HepG2 (cell line): ENCODE results near the gene VEGFB. TPM values are rescaled to one million over a fixed set of nuclear protein-coding genes. Genes with fewer than 3 reads are reported as not detected.

Experiments used
- DR1 ChIP-seq: sonication (generic); formaldehyde crosslinking; IDR thresholded peaks from 2 replicates; pipeline ENCODE4 v1.8.0; 2021; ENCODE audit warnings: mild to moderate bottlenecking, missing genetic modification reagents, inconsistent platforms
- ELF1 ChIP-seq: sonication (generic); formaldehyde crosslinking; IDR thresholded peaks from 2 replicates; pipeline ENCODE4 v1.4.0; 2020; ENCODE audit warnings: missing genetic modification reagents
- KLF9 ChIP-seq: IDR thresholded peaks from 2 replicates; pipeline ENCODE4 v1.6.1; 2016; ENCODE audit warnings: low read depth
- MTA1 ChIP-seq: sonication (generic); formaldehyde crosslinking; IDR thresholded peaks from 2 replicates; pipeline ENCODE4 v1.4.0; 2020; ENCODE audit warnings: missing genetic modification reagents, mild to moderate bottlenecking, borderline replicate concordance
- RFX1 ChIP-seq: fragments of 450-650 bp; IDR thresholded peaks from 2 replicates; pipeline ENCODE4 v1.6.1; 2017
- SYNCRIP ChIP-seq: fragments of 200-400 bp; formaldehyde crosslinking; IDR thresholded peaks from 2 replicates; pipeline ENCODE4 v1.6.1; 2018; ENCODE audit warnings: mild to moderate bottlenecking, low read depth, low read length; ENCODE audit not compliant: insufficient read depth
- TMF1 ChIP-seq: sonication (generic); formaldehyde crosslinking; IDR thresholded peaks from 2 replicates; pipeline ENCODE4 v1.8.1; 2022; ENCODE audit warnings: low read depth, missing genetic modification reagents
- ZNF343 ChIP-seq: sonication (generic); formaldehyde crosslinking; IDR thresholded peaks from 2 replicates; pipeline ENCODE4 v1.4.0; 2020; ENCODE audit warnings: mild to moderate bottlenecking, missing genetic modification reagents
- ZNF367 ChIP-seq: sonication (generic); formaldehyde crosslinking; IDR thresholded peaks from 2 replicates; pipeline ENCODE4 v1.4.0; 2020; ENCODE audit warnings: missing genetic modification reagents, borderline replicate concordance
- ZNF776 ChIP-seq: sonication (generic); formaldehyde crosslinking; IDR thresholded peaks from 2 replicates; pipeline ENCODE4 v1.4.0; 2020; ENCODE audit warnings: mild to moderate bottlenecking, missing genetic modification reagents
- polyA plus RNA-seq, 8 experiments: library from polyadenylated mRNA; depleted of rRNA in 3 of 8; stranded (reverse) in 7 of 8; unstranded in 1 of 8; fragments of >200 nt; fragmentation: Illumina TruSeq in 4 of 8; extraction: Trizol in 4 of 8; gene quantifications; 2 replicates each; pipeline versions ENCODE4 v1.2.1 to v1.2.3, GENCODE V29; 2011 to 2016; ENCODE audit warnings: low read depth in 4 of 8, missing spikeins in 1 of 8, mixed read lengths in 1 of 8; ENCODE audit not compliant: insufficient read depth in 1 of 8
- total RNA-seq, 5 experiments: library from RNA; depleted of rRNA; stranded (reverse); fragments of >200 nt; fragmentation: Illumina TruSeq; extraction: Trizol; gene quantifications; 2 replicates each; pipeline ENCODE4 v1.2.3, GENCODE V29; 2016; ENCODE audit warnings: low read depth in 1 of 5
- TF ChIP-seq, protein P1 (sequence below): sonication (generic); formaldehyde crosslinking; IDR thresholded peaks from 2 replicates; pipeline ENCODE4 v1.4.0; 2020; ENCODE audit warnings: missing genetic modification reagents

VEGFB gene
- total and polyA plus RNA-seq, 2 of the 13 experiments (the other 11 are each of a cell fraction or from before 2014, with no cell fraction given), result 9.0 to 11.3 TPM

- TF ChIP-seq, protein P1, sequence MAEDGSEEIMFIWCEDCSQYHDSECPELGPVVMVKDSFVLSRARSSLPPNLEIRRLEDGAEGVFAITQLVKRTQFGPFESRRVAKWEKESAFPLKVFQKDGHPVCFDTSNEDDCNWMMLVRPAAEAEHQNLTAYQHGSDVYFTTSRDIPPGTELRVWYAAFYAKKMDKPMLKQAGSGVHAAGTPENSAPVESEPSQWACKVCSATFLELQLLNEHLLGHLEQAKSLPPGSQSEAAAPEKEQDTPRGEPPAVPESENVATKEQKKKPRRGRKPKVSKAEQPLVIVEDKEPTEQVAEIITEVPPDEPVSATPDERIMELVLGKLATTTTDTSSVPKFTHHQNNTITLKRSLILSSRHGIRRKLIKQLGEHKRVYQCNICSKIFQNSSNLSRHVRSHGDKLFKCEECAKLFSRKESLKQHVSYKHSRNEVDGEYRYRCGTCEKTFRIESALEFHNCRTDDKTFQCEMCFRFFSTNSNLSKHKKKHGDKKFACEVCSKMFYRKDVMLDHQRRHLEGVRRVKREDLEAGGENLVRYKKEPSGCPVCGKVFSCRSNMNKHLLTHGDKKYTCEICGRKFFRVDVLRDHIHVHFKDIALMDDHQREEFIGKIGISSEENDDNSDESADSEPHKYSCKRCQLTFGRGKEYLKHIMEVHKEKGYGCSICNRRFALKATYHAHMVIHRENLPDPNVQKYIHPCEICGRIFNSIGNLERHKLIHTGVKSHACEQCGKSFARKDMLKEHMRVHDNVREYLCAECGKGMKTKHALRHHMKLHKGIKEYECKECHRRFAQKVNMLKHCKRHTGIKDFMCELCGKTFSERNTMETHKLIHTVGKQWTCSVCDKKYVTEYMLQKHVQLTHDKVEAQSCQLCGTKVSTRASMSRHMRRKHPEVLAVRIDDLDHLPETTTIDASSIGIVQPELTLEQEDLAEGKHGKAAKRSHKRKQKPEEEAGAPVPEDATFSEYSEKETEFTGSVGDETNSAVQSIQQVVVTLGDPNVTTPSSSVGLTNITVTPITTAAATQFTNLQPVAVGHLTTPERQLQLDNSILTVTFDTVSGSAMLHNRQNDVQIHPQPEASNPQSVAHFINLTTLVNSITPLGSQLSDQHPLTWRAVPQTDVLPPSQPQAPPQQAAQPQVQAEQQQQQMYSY, result no peak
- no peak for TF ChIP-seq KLF9
- no peak for TF ChIP-seq RFX1
- TF ChIP-seq ZNF776 (CRISPR knock-in tag), result no peak
- no peak for TF ChIP-seq TMF1 (CRISPR knock-in tag)
- no peak for TF ChIP-seq DR1 (CRISPR knock-in tag)
- TF ChIP-seq ZNF343 (CRISPR knock-in tag), result no peak
- TF ChIP-seq MTA1 (CRISPR knock-in tag), result no peak
- no peak for TF ChIP-seq ELF1 (CRISPR knock-in tag)
- TF ChIP-seq SYNCRIP, result no peak
- no peak for TF ChIP-seq ZNF367 (CRISPR knock-in tag)
Observed at GRCh38 chr11:64261556-64262080, 27.2 kb downstream of the VEGFB start (continued).
